ENCODE data around the gene WDR75. TPM values are rescaled to one million over a fixed set of nuclear protein-coding genes. Genes with fewer than 3 reads are reported as not detected.

WDR75 gene
- total RNA-seq, 4 donors from 2014 or later = 37.7 to 48.8 (median 42.2) TPM

GRCh38 chr2:189442468-189442867 lies 1.2 kb downstream of the WDR75 start:
- TF ChIP-seq, protein P1, sequence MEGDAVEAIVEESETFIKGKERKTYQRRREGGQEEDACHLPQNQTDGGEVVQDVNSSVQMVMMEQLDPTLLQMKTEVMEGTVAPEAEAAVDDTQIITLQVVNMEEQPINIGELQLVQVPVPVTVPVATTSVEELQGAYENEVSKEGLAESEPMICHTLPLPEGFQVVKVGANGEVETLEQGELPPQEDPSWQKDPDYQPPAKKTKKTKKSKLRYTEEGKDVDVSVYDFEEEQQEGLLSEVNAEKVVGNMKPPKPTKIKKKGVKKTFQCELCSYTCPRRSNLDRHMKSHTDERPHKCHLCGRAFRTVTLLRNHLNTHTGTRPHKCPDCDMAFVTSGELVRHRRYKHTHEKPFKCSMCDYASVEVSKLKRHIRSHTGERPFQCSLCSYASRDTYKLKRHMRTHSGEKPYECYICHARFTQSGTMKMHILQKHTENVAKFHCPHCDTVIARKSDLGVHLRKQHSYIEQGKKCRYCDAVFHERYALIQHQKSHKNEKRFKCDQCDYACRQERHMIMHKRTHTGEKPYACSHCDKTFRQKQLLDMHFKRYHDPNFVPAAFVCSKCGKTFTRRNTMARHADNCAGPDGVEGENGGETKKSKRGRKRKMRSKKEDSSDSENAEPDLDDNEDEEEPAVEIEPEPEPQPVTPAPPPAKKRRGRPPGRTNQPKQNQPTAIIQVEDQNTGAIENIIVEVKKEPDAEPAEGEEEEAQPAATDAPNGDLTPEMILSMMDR (IDR thresholded peaks at IDR 0.05; ENCODE audit: low read depth) = no peak

GRCh38 chr2:189444322-189444721 lies 3.0 kb downstream of the WDR75 start:
- TF ChIP-seq, protein P1 (IDR thresholded peaks at IDR 0.05; ENCODE audit: low read depth) = no peak

DNA sequence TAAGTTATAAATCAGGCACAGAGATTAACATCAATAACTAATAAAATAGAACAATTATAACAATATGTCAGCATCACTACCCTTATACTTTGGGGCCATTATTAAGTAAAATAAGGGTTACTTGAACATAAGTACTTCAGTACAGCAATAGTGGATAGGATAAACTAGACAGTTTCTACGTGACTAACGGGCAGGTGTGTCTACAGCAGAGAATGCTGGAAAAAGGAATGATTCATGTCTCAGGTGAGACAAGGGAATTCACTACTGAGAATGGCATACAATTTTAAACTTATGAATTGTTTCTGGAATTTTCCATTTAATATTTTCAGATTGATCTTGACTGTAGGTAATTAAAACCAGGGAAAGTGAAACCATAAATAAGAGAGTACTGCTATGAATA lies 5.5 kb downstream of the WDR75 start:
- TF ChIP-seq, protein P1 (IDR thresholded peaks at IDR 0.05; ENCODE audit: low read depth) = no peak

GRCh38 chr2:189454009-189454408 lies 12.7 kb downstream of the WDR75 start:
- TF ChIP-seq, protein P1 (IDR thresholded peaks at IDR 0.05; ENCODE audit: low read depth) = no peak

DNA sequence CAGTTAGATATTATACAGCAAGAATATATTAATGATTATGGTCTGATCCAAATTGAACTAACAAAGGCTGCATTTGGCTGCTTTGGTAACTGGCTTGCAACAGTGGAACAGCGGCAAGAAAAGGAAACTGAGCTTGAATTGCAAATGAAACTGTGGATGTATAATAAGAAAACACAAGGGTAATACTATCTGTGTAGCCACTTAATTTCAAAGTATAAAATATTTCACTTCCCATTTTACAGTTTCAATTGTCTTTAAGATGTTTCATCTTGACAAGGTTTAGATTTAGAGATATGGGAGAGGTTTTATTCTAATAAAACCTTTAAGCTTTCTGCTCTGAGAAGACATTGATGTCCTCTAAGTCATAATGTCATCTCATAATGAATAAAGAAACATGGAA lies 23.8 kb downstream of the WDR75 start:
- TF ChIP-seq, protein P1 (IDR thresholded peaks at IDR 0.05; ENCODE audit: low read depth) = no peak

GRCh38 chr2:189465478-189465877 lies 24.2 kb downstream of the WDR75 start:
- TF ChIP-seq, protein P1 (IDR thresholded peaks at IDR 0.05; ENCODE audit: low read depth) = no peak

GRCh38 chr2:189466046-189466445 lies 24.8 kb downstream of the WDR75 start:
- TF ChIP-seq, protein P1 (IDR thresholded peaks at IDR 0.05; ENCODE audit: low read depth) = no peak
